Sigmoid colon (tissue), 7 donors: ENCODE measurements around the gene TENM4. TPM values are rescaled to one million over a fixed set of nuclear protein-coding genes. Genes with fewer than 3 reads are reported as not detected.
A peak's percentile ranks its signal among the peaks of the same experiment; 100 is the strongest.

ENCODE experiments used
- DNase-seq: peaks from one replicate; pipeline ENCODE4 v3.0.0-alpha.2; 2019
- H3K27ac ChIP-seq, 4 donors: fragments of 200-600 bp; sonication (generic); one replicate each; pipeline ENCODE4 v1.5.1; 2016 to 2019; ENCODE audit warnings: mild to moderate bottlenecking in 1 of 4
- H3K27me3 ChIP-seq, 3 donors: fragments of 200-600 bp; sonication (generic); one replicate each; pipeline ENCODE4 v1.5.1; 2019; ENCODE audit warnings: mild to moderate bottlenecking in 1 of 3
- H3K36me3 ChIP-seq, 4 donors: fragments of 200-600 bp; sonication (generic); one replicate each; pipeline ENCODE4 v1.5.1; 2016 to 2019
- H3K4me1 ChIP-seq, 4 donors: fragments of 200-600 bp; sonication (generic); one replicate each; pipeline ENCODE4 v1.5.1; 2017 to 2019
- H3K4me3 ChIP-seq, 4 donors: fragments of 200-600 bp; sonication (generic); one replicate each; pipeline ENCODE4 v1.5.1; 2017 to 2019; ENCODE audit warnings: mild to moderate bottlenecking in 2 of 4, moderate library complexity in 1 of 4
- H3K9me3 ChIP-seq, 4 donors: fragments of 200-600 bp in 3 of 4; sonication (generic) in 3 of 4; one replicate each; pipeline versions ENCODE4 v1.5.1 to v1.6.1; 2013 to 2019
- EP300 ChIP-seq, 4 donors: sonication (generic); formaldehyde crosslinking; IDR thresholded peaks; one replicate each; pipeline ENCODE4 v1.6.1; 2017; ENCODE audit warnings: antibody characterized with exemption in 4 of 4
- POLR2A ChIP-seq, 2 donors: fragments of 450-650 bp; IDR thresholded peaks; one replicate each; pipeline ENCODE4 v1.6.1; 2016; ENCODE audit warnings: antibody characterized with exemption in 2 of 2, mild to moderate bottlenecking in 2 of 2, moderate library complexity in 2 of 2
- POLR2AphosphoS5 ChIP-seq, 4 donors: sonication (generic); formaldehyde crosslinking; IDR thresholded peaks; one replicate each; pipeline ENCODE4 v1.6.1; 2017; ENCODE audit warnings: antibody characterized with exemption in 4 of 4
- WGBS, 2 donors: extraction: QIAGEN DNeasy Blood & Tissue Kit; methylation state at CpG; one replicate each; pipeline ENCODE4 v1.1.7; 2013; 5-methylcytosine and 5-hydroxymethylcytosine counted together
- intact Hi-C: fragments of 100-400 bp; cut with DNase I; formaldehyde crosslinking; loops from one replicate; pipeline ENCODE4 v1.15.1; 2023
- polyA plus RNA-seq, 3 donors: library from polyadenylated mRNA; stranded (reverse); fragments of 200-250 nt; gene quantifications; one replicate each; pipeline ENCODE4 v1.2.3, GENCODE V29; 2013
- total RNA-seq, 4 donors: library from RNA; depleted of rRNA; stranded (reverse); fragments of >200 nt; gene quantifications; one replicate each; pipeline ENCODE4 v1.1.0, GENCODE V29; 2016
- TF ChIP-seq, protein P1 (sequence below), 4 experiments: fragments of 450-650 bp in 3 of 4; fragments of 200-600 bp in 1 of 4; IDR thresholded peaks; one replicate each; pipeline ENCODE4 v1.5.1; 2016 to 2019; ENCODE audit warnings: antibody characterized with exemption in 4 of 4, mild to moderate bottlenecking in 3 of 4, moderate library complexity in 2 of 4
- donor health status: healthy with polysubstance abuse.
- donor health status: Bipolar disorder and iron deficiency.
- donor health status: healthy.

Gene TENM4
- total and polyA plus RNA-seq, 7 donors, result 0.23 to 14.6 (median 1.9) TPM; not detected in 1

DNA sequence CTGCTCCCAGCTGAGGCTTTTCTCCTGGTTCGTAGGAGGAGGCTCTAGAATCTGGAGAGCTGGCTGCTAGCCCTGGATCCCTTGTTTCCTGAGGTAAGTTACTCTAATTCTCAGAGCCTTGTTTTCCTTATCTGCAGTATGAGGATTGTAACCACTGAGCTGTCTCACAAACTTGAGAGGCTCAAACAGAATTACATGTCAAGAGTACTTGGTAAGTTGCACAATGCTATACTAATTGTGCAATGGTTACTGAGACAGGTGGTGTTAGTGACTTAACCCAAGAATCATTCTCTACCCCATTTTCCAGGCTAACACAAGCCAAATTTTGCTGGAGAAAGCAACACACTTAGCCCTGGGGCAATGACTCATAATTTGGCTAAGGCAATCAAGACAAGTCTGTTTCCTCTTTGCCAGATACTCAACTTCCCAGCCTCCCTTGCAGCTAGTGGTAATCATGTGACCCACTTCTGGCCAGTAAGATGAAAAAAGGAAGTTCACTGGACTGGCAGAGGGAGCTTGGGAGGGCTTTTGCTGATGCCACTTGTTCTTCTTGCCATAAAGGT, 348.0 kb downstream of the TENM4 start:
- no peaks in the 10 kb centered on the region for H3K9me3 ChIP-seq
- TF ChIP-seq EP300 (IDR thresholded peaks at IDR 0.05) (no peak), POLR2AphosphoS5 (IDR thresholded peaks at IDR 0.05) (peak; percentile 16 to 49 (median 37))
- H3K36me3 ChIP-seq, result no peaks in the 10 kb centered on the region
- H3K4me1 ChIP-seq, result peaks cover 0 to 17% (median 13%) of the 10 kb centered on the region in 4 donors
- DNase-seq, result peak; percentile 75
- intact Hi-C loops, result loop anchor here (5.0 kb wide), 1 partner anchor 291 kb away; no protein-coding TSS in a partner anchor
- no peaks in the 10 kb centered on the region for H3K27me3 ChIP-seq
- WGBS, 2 donors, result 75 to 85% methylated on average over 1 of the region's 1 CpG
- H3K4me3 ChIP-seq, result no peak overlapping the region
- H3K27ac ChIP-seq, result peak overlapping the region in 1 of 4 donors; percentile 54

- TF ChIP-seq POLR2AphosphoS5 (IDR thresholded peaks at IDR 0.05) (no peak), EP300 (IDR thresholded peaks at IDR 0.05) (no peak), POLR2A (IDR thresholded peaks at IDR 0.05) (no peak)
- TF ChIP-seq, protein P1, sequence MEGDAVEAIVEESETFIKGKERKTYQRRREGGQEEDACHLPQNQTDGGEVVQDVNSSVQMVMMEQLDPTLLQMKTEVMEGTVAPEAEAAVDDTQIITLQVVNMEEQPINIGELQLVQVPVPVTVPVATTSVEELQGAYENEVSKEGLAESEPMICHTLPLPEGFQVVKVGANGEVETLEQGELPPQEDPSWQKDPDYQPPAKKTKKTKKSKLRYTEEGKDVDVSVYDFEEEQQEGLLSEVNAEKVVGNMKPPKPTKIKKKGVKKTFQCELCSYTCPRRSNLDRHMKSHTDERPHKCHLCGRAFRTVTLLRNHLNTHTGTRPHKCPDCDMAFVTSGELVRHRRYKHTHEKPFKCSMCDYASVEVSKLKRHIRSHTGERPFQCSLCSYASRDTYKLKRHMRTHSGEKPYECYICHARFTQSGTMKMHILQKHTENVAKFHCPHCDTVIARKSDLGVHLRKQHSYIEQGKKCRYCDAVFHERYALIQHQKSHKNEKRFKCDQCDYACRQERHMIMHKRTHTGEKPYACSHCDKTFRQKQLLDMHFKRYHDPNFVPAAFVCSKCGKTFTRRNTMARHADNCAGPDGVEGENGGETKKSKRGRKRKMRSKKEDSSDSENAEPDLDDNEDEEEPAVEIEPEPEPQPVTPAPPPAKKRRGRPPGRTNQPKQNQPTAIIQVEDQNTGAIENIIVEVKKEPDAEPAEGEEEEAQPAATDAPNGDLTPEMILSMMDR (IDR thresholded peaks at IDR 0.05), result no peak
- DNase-seq, result no peak
- intact Hi-C loops, result loop anchor here (5.0 kb wide), 1 partner anchor 288 kb away; no protein-coding TSS in a partner anchor
Observed at GRCh38 chr11:79090191-79090705, 350.6 kb downstream of the TENM4 start.

GRCh38 chr11:79089601-79090000, 351.2 kb downstream of the TENM4 start:
- Histone ChIP-seq H3K4me3 (no peak overlapping the region), H3K27ac (no peak overlapping the region), H3K4me1 (peaks cover 0 to 36% (median 32%) of the 10 kb centered on the region in 4 donors), H3K36me3 (no peaks in the 10 kb centered on the region), H3K9me3 (no peaks in the 10 kb centered on the region), H3K27me3 (no peaks in the 10 kb centered on the region)
- intact Hi-C loops, result no loop called here
- no peak for DNase-seq
- WGBS, 2 donors, result 92 to 94% methylated on average over 3 of the region's 3 CpGs
- TF ChIP-seq POLR2A (IDR thresholded peaks at IDR 0.05), result no peak
- TF ChIP-seq POLR2AphosphoS5 (IDR thresholded peaks at IDR 0.05), result no peak
- TF ChIP-seq, protein P1 (IDR thresholded peaks at IDR 0.05), result no peak
- no peak for TF ChIP-seq EP300 (IDR thresholded peaks at IDR 0.05)

More at GRCh38 chr11:79090191-79090705, 350.6 kb downstream of the TENM4 start:
- 78 to 84% methylated on average over 8 of the region's 8 CpGs for WGBS, 2 donors
- Histone ChIP-seq H3K4me1 (peaks cover 0 to 36% (median 32%) of the 10 kb centered on the region in 4 donors), H3K27me3 (no peaks in the 10 kb centered on the region), H3K36me3 (no peaks in the 10 kb centered on the region), H3K4me3 (no peak overlapping the region), H3K9me3 (no peaks in the 10 kb centered on the region), H3K27ac (no peak overlapping the region)

GRCh38 chr11:79088967-79089366, 351.9 kb downstream of the TENM4 start:
- Histone ChIP-seq H3K27ac (no peak overlapping the region), H3K36me3 (no peaks in the 10 kb centered on the region), H3K4me1 (peaks cover 0 to 36% (median 32%) of the 10 kb centered on the region in 4 donors), H3K4me3 (no peak overlapping the region), H3K27me3 (no peaks in the 10 kb centered on the region), H3K9me3 (no peaks in the 10 kb centered on the region)
- DNase-seq, result no peak
- TF ChIP-seq POLR2A (IDR thresholded peaks at IDR 0.05) (no peak), POLR2AphosphoS5 (IDR thresholded peaks at IDR 0.05) (no peak), EP300 (IDR thresholded peaks at IDR 0.05) (no peak)
- TF ChIP-seq, protein P1 (IDR thresholded peaks at IDR 0.05), result no peak
- WGBS, 2 donors, result 78 to 87% methylated on average over 4 of the region's 4 CpGs
- intact Hi-C loops, result no loop called here

GRCh38 chr11:79087961-79088318, 352.9 kb downstream of the TENM4 start:
- H3K9me3 ChIP-seq, result no peaks in the 10 kb centered on the region
- H3K36me3 ChIP-seq, result no peaks in the 10 kb centered on the region
- TF ChIP-seq POLR2AphosphoS5 (IDR thresholded peaks at IDR 0.05) (peak in 1 of 4 donors; percentile 19), POLR2A (IDR thresholded peaks at IDR 0.05) (no peak), EP300 (IDR thresholded peaks at IDR 0.05) (no peak)
- intact Hi-C loops, result no loop called here
- no peak for DNase-seq
- no peak overlapping the region for H3K4me3 ChIP-seq
- peaks cover 0 to 43% (median 36%) of the 10 kb centered on the region in 4 donors for H3K4me1 ChIP-seq
- WGBS, 2 donors, result 69 to 80% methylated on average over 5 of the region's 5 CpGs
- H3K27me3 ChIP-seq, result no peaks in the 10 kb centered on the region
- peak overlapping the region; percentile 20 to 63 (median 46) for H3K27ac ChIP-seq
